ENCODE data around the gene RABEPK.
"Not testable (repeated sequence)": the region's sequence is repeated elsewhere in the genome, so short reads cannot be mapped to it uniquely, and the experiment has no call there.

The RABEPK gene

GRCh38 chr9:125255781-125256391 lies 55.5 kb downstream of the RABEPK start:
- no peak for DNase-seq

GRCh38 chr9:125258160-125258785 lies 57.9 kb downstream of the RABEPK start:
- no peak for DNase-seq

- DNase-seq = no peak
Observed at GRCh38 chr9:125258832-125259534, 58.6 kb downstream of the RABEPK start.

GRCh38 chr9:125260561-125260960 lies 60.2 kb downstream of the RABEPK start:
- no peak for DNase-seq

- peak; percentile 81 for DNase-seq
Observed at GRCh38 chr9:125261501-125262293, 61.4 kb downstream of the RABEPK start, which contains the start of gene GAPVD1. Gene GAPVD1, plus strand, starts transcription at chr9:125261826. Its CDS starts 37,096 bp downstream, at chr9:125298922.

GRCh38 chr9:125262294-125262991 lies 62.1 kb downstream of the RABEPK start:
- DNase-seq = no peak

GRCh38 chr9:125264068-125264467 lies 63.7 kb downstream of the RABEPK start:
- not testable (repeated sequence) for DNase-seq

- no peak for DNase-seq
Observed at GRCh38 chr9:125268394-125269013, 68.2 kb downstream of the RABEPK start.

GRCh38 chr9:125269014-125269397 lies 68.7 kb downstream of the RABEPK start:
- no peak for DNase-seq

- no peak for DNase-seq
Observed at GRCh38 chr9:125271081-125271480, 70.7 kb downstream of the RABEPK start.

GRCh38 chr9:125272697-125273096 lies 72.4 kb downstream of the RABEPK start:
- DNase-seq = no peak

GRCh38 chr9:125276771-125277170 lies 76.4 kb downstream of the RABEPK start:
- DNase-seq = no peak

GRCh38 chr9:125277411-125277810 lies 77.1 kb downstream of the RABEPK start:
- no peak for DNase-seq

- no peak for DNase-seq
Observed at GRCh38 chr9:125280945-125281344, 80.6 kb downstream of the RABEPK start.
